Ovary (tissue), 9 donors: ENCODE measurements around the gene TXNRD3. TPM values are rescaled to one million over a fixed set of nuclear protein-coding genes. Genes with fewer than 3 reads are reported as not detected.

ENCODE experiments used
- DNase-seq, 5 donors: peaks; one replicate each; pipeline ENCODE4 v3.0.0-alpha.2; 2019 to 2020
- H3K27ac ChIP-seq, 2 donors: fragments of 200-600 bp; one replicate each; pipeline versions ENCODE4 v1.5.1 to v1.8.0; 2019 to 2022
- H3K27me3 ChIP-seq: fragments of 200-600 bp; one replicate; pipeline ENCODE4 v1.8.0; 2022
- H3K36me3 ChIP-seq: fragments of 200-600 bp; sonication (generic); one replicate; pipeline ENCODE4 v1.5.1; 2019
- H3K4me1 ChIP-seq: one replicate; pipeline ENCODE4 v1.8.1; 2013; ENCODE audit warnings: mild to moderate bottlenecking, moderate library complexity; ENCODE audit not compliant: insufficient read depth
- H3K4me3 ChIP-seq: fragments of 200-600 bp; sonication (generic); one replicate; pipeline ENCODE4 v1.5.1; 2017
- H3K9me3 ChIP-seq, 2 donors: fragments of 200-600 bp in 1 of 2; sonication (generic) in 1 of 2; one replicate each; pipeline versions ENCODE4 v1.5.1 to v1.8.1; 2013 to 2019; ENCODE audit warnings: mild to moderate bottlenecking in 1 of 2, moderate library complexity in 1 of 2
- CTCF ChIP-seq, 3 donors: fragments of 450-650 bp in 2 of 3; fragments of 200-600 bp in 1 of 3; IDR thresholded peaks; one replicate each; pipeline versions ENCODE4 v1.5.1 to v1.8.0; 2016 to 2022; ENCODE audit warnings: antibody characterized with exemption in 3 of 3, mild to moderate bottlenecking in 1 of 3
- EP300 ChIP-seq: sonication (generic); formaldehyde crosslinking; IDR thresholded peaks from one replicate; pipeline ENCODE4 v1.6.1; 2017; ENCODE audit warnings: antibody characterized with exemption
- POLR2A ChIP-seq: fragments of 450-650 bp; IDR thresholded peaks from one replicate; pipeline ENCODE4 v1.6.1; 2017; ENCODE audit warnings: antibody characterized with exemption, mild to moderate bottlenecking, moderate library complexity
- WGBS, 3 donors: extraction: QIAGEN DNeasy Blood & Tissue Kit in 1 of 3; methylation state at CpG; one replicate each; pipeline versions ENCODE4 v1.1.5 to v1.1.7; 2013 to 2017; 5-methylcytosine and 5-hydroxymethylcytosine counted together
- intact Hi-C, 4 donors: fragments of 100-400 bp; cut with DNase I; formaldehyde crosslinking; loops; one replicate each; pipeline versions ENCODE4 v1.11.0 to v1.15.1; 2022 to 2023
- polyA plus RNA-seq, 2 donors: library from polyadenylated mRNA; stranded (reverse); fragments of 200-250 nt in 1 of 2; fragments of 350-450 nt in 1 of 2; fragmentation: Illumina TruSeq in 1 of 2; extraction: RNeasy Lipid Tissue Mini Kit (QIAGEN cat#74804) in 1 of 2; gene quantifications; one replicate each; pipeline ENCODE4 v1.2.3, GENCODE V29; 2013 to 2014
- total RNA-seq, 7 donors: library from RNA; depleted of rRNA in 2 of 7; stranded (reverse); fragments of >200 nt in 2 of 7; fragmentation: NEBNext Ultra II Directional in 3 of 7; extraction: Animal tissue kit (Norgen Biotek cat#: 25700) in 3 of 7; gene quantifications; one replicate each; pipeline versions ENCODE4 v1.1.0 to v1.2.4, GENCODE V29; 2016 to 2023
- donor health status: DM: no; HTN: no; CAD: no; lungs with moderate emphysema.
- donor health status: DM: no; HTN: no; CAD: no.
- donor health status: Bipolar disorder and iron deficiency.
- donor health status: DM: yes; HTN: yes; CAD: no.
- donor health status: DM: no; HTN: no; CAD: no.
- donor health status: DM: yes; HTN: yes; CAD: no.

TXNRD3 gene
- total and polyA plus RNA-seq, 9 donors, result 10.1 to 25.3 (median 19.6) TPM

- Histone ChIP-seq H3K4me3 (no peak overlapping the region), H3K27ac (no peak overlapping the region), H3K36me3 (no peaks in the 10 kb centered on the region), H3K4me1 (no peaks in the 10 kb centered on the region), H3K9me3 (no peaks in the 10 kb centered on the region), H3K27me3 (no peaks in the 10 kb centered on the region)
- TF ChIP-seq EP300 (no peak), POLR2A (no peak), CTCF (IDR thresholded peaks at IDR 0.05) (no peak)
- intact Hi-C loops, result loop anchor here in 3 of 4 donors (5.0 to 10.0 kb wide), 6 partner anchors 305 to 870 kb away; partner anchors contain the start of gene PLXNA1 (in 2 of the 3)
- no peak for DNase-seq
- WGBS, 3 donors, result 64 to 68% (median 66%) methylated on average over 7 of the region's 7 CpGs
Observed at GRCh38 chr3:126676919-126677705, 22.2 kb upstream of the TXNRD3 start.

- Histone ChIP-seq H3K4me1 (no peaks in the 10 kb centered on the region), H3K9me3 (no peaks in the 10 kb centered on the region), H3K27me3 (no peaks in the 10 kb centered on the region), H3K27ac (no peak overlapping the region), H3K4me3 (no peak overlapping the region), H3K36me3 (no peaks in the 10 kb centered on the region)
- 85 to 90% (median 86%) methylated on average over 6 of the region's 6 CpGs for WGBS, 3 donors
- TF ChIP-seq POLR2A, result no peak
- TF ChIP-seq CTCF (IDR thresholded peaks at IDR 0.05), result no peak
- TF ChIP-seq EP300, result no peak
- intact Hi-C loops, result loop anchor here in 1 of 4 donors (10.0 kb wide), 3 partner anchors 312 to 862 kb away; partner anchors contain the start of gene PLXNA1
- DNase-seq, result peak in 1 of 5 donors; percentile 10
Observed at GRCh38 chr3:126672741-126673140, 17.8 kb upstream of the TXNRD3 start.

GRCh38 chr3:126672340-126672739, 17.4 kb upstream of the TXNRD3 start:
- H3K4me1 ChIP-seq, result no peaks in the 10 kb centered on the region
- WGBS, 3 donors, result 80 to 91% (median 84%) methylated on average over 7 of the region's 7 CpGs
- no peaks in the 10 kb centered on the region for H3K9me3 ChIP-seq
- no peaks in the 10 kb centered on the region for H3K27me3 ChIP-seq
- intact Hi-C loops, result loop anchor here in 1 of 4 donors (10.0 kb wide), 3 partner anchors 312 to 862 kb away; partner anchors contain the start of gene PLXNA1
- no peak overlapping the region for H3K27ac ChIP-seq
- no peaks in the 10 kb centered on the region for H3K36me3 ChIP-seq
- peak in 1 of 5 donors; percentile 4 for DNase-seq
- no peak overlapping the region for H3K4me3 ChIP-seq
- no peak for TF ChIP-seq EP300
- TF ChIP-seq POLR2A, result no peak
- TF ChIP-seq CTCF (IDR thresholded peaks at IDR 0.05), result no peak

- H3K4me3 ChIP-seq, result no peak overlapping the region
- no peaks in the 10 kb centered on the region for H3K9me3 ChIP-seq
- H3K4me1 ChIP-seq, result no peaks in the 10 kb centered on the region
- WGBS, 3 donors, result 64 to 83% (median 74%) methylated on average over 1 of the region's 1 CpG
- H3K27me3 ChIP-seq, result no peaks in the 10 kb centered on the region
- no peak overlapping the region for H3K27ac ChIP-seq
- TF ChIP-seq POLR2A (no peak), EP300 (no peak)
- intact Hi-C loops, result loop anchor here in 1 of 4 donors (10.0 kb wide), 3 partner anchors 313 to 863 kb away; partner anchors contain the start of gene PLXNA1
- H3K36me3 ChIP-seq, result no peaks in the 10 kb centered on the region
- DNase-seq, result no peak
Observed at GRCh38 chr3:126671521-126671920, 16.6 kb upstream of the TXNRD3 start.
